GM18526 (cell line): ENCODE data around the gene RWDD3.

ENCODE experiments used
- POLR2A ChIP-seq: IDR thresholded peaks from 3 replicates; pipeline ENCODE4 v1.6.1; 2011; ENCODE audit not compliant: insufficient read length; ENCODE audit errors: extremely low read depth

Gene RWDD3

DNA sequence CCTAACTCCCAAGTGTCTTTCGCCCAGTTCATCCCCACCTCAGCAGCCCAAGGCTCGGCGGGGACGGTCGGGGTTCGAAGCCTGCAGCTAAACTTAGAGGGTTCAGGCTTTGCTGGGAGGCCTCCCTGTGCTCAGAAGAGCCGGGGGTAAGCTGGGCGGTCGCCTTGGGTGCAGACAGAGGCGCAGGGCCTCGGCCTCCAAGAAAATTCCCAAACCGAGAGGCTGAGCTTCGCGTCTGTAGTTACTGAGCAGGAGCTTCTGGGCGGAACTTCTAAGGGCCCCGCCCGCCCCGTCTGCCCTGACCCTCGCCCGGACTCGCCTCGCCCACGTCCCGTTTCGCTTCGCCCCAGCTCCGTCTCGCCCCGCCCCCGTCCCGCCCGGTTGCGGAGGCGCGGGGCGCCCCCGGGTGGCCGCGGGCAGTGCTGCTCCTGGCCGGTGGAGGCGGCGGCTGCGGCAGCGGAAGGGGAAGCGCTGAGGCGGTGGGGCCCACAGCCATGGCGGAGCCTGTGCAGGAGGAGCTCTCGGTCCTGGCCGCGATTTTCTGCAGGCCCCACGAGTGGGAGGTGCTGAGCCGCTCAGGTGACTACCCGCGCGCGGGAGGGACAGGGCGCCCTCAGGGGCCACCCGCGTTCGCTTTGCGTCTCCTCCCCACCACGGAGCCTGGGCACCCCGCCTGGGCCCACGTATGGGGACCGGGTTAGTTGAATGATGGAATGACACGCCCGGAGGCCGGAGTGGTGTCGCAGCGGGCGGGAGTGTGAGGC lies at the start of gene RWDD3:
Gene RWDD3, plus strand, starts transcription at position 474 of the 764 bp plus-strand sequence. Its CDS starts 21 bp downstream, at position 495.
- TF ChIP-seq POLR2A, result peak; percentile 82

DNA sequence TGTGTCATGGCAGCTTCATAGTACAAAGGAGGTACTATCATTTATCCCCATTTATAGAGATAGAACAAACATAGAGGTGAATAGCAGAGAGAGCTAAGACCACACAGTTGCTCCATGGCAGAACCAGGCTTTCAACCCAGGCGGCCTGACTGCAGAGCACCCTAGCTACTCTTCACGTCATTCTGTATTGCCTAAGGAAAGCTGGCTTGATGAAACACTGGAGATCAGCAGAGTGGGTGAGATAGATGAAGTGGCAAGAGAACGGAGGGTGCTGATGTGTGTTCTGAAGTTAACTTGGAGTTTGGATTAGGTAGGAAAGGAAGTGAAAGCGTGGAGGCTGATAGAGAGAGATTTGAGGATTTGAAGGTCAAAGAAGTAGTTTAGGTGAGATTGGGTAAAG lies 47.9 kb upstream of the RWDD3 start:
- no peak for TF ChIP-seq POLR2A

- no peak for TF ChIP-seq POLR2A
These were observed 40.4 kb upstream of the RWDD3 start for GRCh38 chr1:95193591-95193990.

- no peak for TF ChIP-seq POLR2A
These were observed 39.0 kb upstream of the RWDD3 start for GRCh38 chr1:95195046-95195445.

GRCh38 chr1:95196017-95196416 lies 38.0 kb upstream of the RWDD3 start:
- TF ChIP-seq POLR2A, result no peak

DNA sequence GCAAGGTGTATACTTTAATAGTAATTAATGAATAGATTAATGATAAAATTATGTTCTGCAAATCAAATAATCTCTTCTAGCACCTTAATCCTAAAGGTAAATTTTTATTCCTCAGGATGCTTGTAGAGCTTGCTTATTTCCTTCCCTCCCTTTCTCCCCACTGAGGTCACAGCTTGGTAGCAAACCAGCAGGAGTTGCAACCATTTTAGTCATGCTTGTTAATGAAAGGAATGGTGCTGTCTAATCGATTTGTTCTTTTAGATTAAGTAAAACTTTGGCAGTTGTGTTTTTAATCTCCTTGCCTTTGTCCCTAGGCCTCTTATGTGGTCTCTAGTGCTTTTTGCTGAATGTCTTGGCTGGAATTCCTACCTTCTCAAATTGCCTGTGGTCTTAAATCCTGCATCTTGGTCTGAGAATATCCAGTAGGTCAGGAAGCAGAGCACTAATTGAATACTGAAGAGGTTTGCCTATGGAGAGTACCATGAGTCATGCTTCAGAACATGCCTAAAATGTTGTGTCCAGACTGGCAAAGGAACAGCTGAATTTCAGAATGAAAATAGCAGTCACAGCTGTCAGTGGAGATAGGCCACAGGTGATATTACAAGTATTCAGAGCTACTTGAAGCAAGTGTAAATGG lies 36.3 kb upstream of the RWDD3 start:
- TF ChIP-seq POLR2A, result no peak

- TF ChIP-seq POLR2A, result no peak
These were observed 32.1 kb upstream of the RWDD3 start for GRCh38 chr1:95201905-95202304.

DNA sequence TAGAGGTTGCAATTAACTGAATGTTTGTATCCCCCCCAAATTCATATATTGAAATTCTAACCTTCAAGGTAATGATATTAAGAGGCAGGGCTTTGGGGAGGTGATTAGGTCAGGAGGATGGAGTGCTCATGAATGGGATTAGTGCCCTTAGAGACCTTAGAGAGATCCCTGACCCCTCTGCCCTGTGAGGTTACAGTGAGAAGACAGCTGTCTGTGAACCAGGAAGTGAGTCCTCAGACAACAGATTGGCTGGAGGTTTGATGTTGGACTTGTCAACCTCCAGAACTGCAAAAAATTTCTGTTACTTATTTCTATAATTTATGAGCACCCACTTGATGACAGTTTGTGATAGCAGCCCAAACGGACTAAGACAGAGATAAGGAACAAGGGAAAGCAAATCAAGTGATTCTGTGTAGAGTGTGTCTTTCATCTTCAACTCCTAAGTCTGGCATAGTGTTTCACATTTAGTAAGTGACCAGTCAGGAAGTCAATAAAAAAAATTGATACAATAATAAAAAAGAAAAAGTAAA lies 30.0 kb upstream of the RWDD3 start:
- TF ChIP-seq POLR2A, result no peak

- TF ChIP-seq POLR2A, result no peak
These were observed 27.5 kb upstream of the RWDD3 start for GRCh38 chr1:95206514-95206913.

GRCh38 chr1:95207223-95207935 lies 26.6 kb upstream of the RWDD3 start:
- TF ChIP-seq POLR2A, result no peak

DNA sequence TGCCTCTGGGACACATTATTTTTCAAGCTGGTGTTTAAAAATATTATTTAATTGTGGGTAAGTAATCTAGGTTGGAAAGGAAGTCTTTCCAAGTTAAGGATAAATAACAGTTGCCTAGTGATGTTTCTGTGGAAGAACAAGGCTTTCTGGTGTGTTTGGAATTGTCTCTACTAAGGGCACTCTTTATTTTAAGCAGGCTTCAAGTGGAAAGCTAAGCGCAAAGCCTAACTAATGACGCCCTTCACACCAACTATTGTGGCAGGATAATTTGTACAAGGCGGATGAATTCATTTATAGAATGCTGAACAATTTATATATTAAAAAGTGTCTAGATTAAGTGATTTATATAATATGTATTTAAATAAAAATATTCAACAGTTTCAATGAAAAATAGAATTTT lies 25.1 kb upstream of the RWDD3 start:
- TF ChIP-seq POLR2A, result no peak

DNA sequence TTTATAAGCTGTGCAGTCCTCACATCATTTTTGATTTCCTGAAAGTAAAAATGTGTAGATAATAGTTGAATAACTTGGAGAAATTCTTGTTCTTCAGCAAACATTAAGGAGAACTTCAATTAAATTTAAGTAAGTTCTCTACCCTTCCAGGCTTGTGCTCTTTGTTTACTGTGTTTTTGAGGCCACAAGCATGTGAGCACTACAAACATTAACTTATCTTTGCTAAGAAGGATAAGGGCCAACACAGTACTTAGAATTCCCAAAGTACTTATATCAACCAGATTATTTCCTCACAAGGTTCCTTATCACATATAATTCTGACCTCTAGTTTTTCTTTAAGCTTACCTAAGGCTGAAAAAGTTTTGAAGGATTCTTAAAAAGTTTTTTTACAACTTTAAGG lies 24.7 kb upstream of the RWDD3 start:
- no peak for TF ChIP-seq POLR2A

GRCh38 chr1:95216292-95216990 lies 17.6 kb upstream of the RWDD3 start:
- TF ChIP-seq POLR2A, result no peak

GRCh38 chr1:95217371-95217770 lies 16.6 kb upstream of the RWDD3 start:
- TF ChIP-seq POLR2A, result no peak

GRCh38 chr1:95219407-95219806 lies 14.6 kb upstream of the RWDD3 start:
- TF ChIP-seq POLR2A, result no peak
